NCI-H526 (cell line): ENCODE measurements around the gene CST4.
"Not testable (repeated sequence)": the region's sequence is repeated elsewhere in the genome, so short reads cannot be mapped to it uniquely, and the experiment has no call there.

Experiments used
- DNase-seq, 2 experiments: peaks; one replicate each; lab custom pipeline; 2025; lab: John Stamatoyannopoulos, UW

The CST4 gene

GRCh38 chr20:23688684-23689398, at the start of gene CST4:
TSS of gene CST4 (minus strand) at chr20:23689038. CDS start at chr20:23688969, 69 bp downstream.
- DNase-seq = peak in 1 of 2 experiments; percentile 12

GRCh38 chr20:23735391-23735790, 46.6 kb upstream of the CST4 start:
- not testable (repeated sequence) for DNase-seq

- not testable (repeated sequence) for DNase-seq
Measured at GRCh38 chr20:23734949-23735348, 46.1 kb upstream of the CST4 start.

GRCh38 chr20:23734440-23734839, 45.6 kb upstream of the CST4 start:
- not testable (repeated sequence) for DNase-seq

- no peak for DNase-seq
Measured at GRCh38 chr20:23727016-23727415, 38.2 kb upstream of the CST4 start.

- no peak for DNase-seq
Measured at GRCh38 chr20:23725102-23725501, 36.3 kb upstream of the CST4 start.

GRCh38 chr20:23723659-23724307, 34.9 kb upstream of the CST4 start:
- DNase-seq = peak; percentile 7 to 63

- peak in 1 of 2 experiments; percentile 2 for DNase-seq
Measured at GRCh38 chr20:23722851-23723250, 34.0 kb upstream of the CST4 start.

GRCh38 chr20:23721962-23722361, 33.1 kb upstream of the CST4 start:
- no peak for DNase-seq

GRCh38 chr20:23719351-23719750, 30.5 kb upstream of the CST4 start:
- not testable (repeated sequence) for DNase-seq

GRCh38 chr20:23711778-23712177, 22.9 kb upstream of the CST4 start:
- DNase-seq = not testable (repeated sequence)

GRCh38 chr20:23710771-23711170, 21.9 kb upstream of the CST4 start:
- no peak for DNase-seq

- DNase-seq = no peak
Measured at GRCh38 chr20:23705895-23706294, 17.1 kb upstream of the CST4 start.

GRCh38 chr20:23702021-23702420, 13.2 kb upstream of the CST4 start:
- no peak for DNase-seq

GRCh38 chr20:23700931-23701330, 12.1 kb upstream of the CST4 start:
- no peak for DNase-seq

GRCh38 chr20:23697947-23698346, 9.1 kb upstream of the CST4 start:
- DNase-seq = no peak

- DNase-seq = peak; percentile 72 to 85
Measured at GRCh38 chr20:23695068-23695395, 6.2 kb upstream of the CST4 start.

GRCh38 chr20:23694178-23695067, 5.6 kb upstream of the CST4 start:
- DNase-seq = peak; percentile 64 to 71

- DNase-seq = not testable (repeated sequence)
Measured at GRCh38 chr20:23692725-23693619, 4.1 kb upstream of the CST4 start.

- DNase-seq = no peak
Measured at GRCh38 chr20:23691675-23692074, 2.8 kb upstream of the CST4 start.

- DNase-seq = no peak
Measured at GRCh38 chr20:23690581-23690980, 1.7 kb upstream of the CST4 start.

- no peak for DNase-seq
Measured at GRCh38 chr20:23689399-23689690, 507 bp upstream of the CST4 start.
